HG03159 (cell line): ENCODE results near the gene COBL.

Experiments
- ATAC-seq: cut with Tn5 transposase; IDR thresholded peaks from one replicate; pipeline ENCODE4 v1.9.1; 2021; ENCODE audit warnings: mild to moderate bottlenecking, moderate library complexity; ENCODE audit not compliant: unreplicated experiment

COBL gene

GRCh38 chr7:51126813-51127617 lies 189.6 kb downstream of the COBL start:
- ATAC-seq = no peak

DNA sequence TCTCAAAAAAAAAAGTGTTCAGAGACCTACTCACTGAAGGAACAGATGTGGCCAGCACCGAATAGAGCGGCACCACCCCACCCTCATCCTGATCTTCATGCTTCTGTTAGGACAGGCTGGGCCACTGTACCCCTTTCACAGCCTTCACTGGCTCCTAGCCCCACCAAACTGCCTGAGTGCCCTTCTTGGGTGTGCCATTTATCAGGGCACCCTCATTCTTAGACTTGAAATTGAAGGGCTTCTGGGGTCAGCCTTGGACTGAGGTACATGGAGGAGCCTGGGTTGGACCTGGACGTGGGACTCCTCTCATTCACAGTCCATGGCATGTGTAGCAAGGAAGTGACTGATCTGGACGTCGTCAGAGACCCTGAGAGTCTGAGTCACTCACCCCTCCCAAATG lies 190.3 kb downstream of the COBL start:
- ATAC-seq = no peak

GRCh38 chr7:51124321-51124720 lies 192.3 kb downstream of the COBL start:
- ATAC-seq = no peak

DNA sequence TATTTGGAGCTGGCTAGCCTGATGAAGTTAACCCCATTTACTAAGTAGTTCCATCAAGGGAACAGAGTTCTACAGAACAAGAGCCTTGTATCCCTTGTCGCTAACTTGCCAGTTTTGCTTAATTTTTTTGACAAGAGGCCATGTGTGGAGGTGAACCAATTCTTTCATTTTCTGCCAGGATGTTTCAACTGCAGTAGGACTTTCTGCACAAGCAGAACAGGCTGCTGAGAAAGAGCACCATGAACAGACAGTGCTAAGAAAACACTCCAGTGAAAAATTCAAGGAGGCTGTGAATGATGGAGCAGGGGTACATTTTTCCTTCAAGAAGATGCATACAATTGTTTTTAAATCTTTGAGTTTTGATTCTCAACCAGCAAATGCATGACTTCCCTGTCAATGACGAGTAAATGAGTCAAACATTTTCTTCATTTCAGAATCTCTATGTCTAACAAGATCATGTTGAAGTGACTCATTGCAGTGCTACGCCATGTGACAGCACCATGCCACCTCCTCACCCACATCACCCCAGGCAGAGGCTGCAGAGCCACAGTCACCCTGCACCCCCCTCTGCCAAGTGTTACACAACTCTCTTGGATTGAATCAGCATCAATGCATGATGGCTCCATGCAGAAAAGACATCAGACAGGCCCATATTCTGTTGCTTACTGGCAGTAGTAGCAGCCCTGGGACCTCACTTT lies 193.1 kb downstream of the COBL start:
- ATAC-seq = no peak

- ATAC-seq = no peak
Measured at GRCh38 chr7:51121931-51122425, 194.6 kb downstream of the COBL start.

- no peak for ATAC-seq
Measured at GRCh38 chr7:51121036-51121790, 195.4 kb downstream of the COBL start.

DNA sequence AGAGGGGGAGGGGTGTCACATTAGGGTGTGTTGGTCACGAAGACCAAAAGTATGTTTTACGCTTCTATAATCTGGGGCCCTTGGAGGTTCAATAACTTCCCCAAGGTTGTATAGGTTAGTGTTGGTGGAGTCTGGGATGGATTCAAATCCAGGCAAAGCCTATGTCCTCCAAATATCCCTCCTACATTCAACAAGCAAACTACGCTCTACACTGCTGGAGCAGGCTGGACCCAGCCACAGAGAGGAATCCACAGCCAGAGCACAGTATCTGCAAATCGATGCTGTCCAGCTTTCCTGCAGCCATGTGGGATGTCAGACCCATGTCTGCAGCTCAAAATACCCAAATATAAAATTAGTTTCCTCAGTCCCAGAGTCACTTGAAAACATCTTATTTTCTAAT lies 198.0 kb downstream of the COBL start:
- ATAC-seq = no peak

DNA sequence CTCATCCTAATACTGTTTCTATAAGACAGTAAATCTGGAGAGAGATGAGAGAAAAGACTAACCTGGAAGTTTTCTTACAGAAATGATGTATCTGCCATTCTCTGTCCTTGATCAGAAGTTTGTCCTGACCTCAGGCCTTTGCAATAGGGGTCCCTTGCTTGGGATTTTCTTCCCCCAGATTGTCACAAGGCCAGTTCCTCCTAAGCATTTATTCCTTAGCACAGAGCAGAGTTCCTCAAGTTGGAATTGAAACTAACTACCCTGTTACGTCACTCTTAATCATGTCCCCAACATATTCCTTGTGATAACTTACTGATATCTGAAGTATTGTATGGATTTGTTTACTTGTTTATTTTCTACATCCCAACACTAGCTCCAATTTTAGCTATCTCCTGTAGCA lies 202.1 kb downstream of the COBL start:
- ATAC-seq = no peak

GRCh38 chr7:51113962-51114361 lies 202.6 kb downstream of the COBL start:
- ATAC-seq = no peak

DNA sequence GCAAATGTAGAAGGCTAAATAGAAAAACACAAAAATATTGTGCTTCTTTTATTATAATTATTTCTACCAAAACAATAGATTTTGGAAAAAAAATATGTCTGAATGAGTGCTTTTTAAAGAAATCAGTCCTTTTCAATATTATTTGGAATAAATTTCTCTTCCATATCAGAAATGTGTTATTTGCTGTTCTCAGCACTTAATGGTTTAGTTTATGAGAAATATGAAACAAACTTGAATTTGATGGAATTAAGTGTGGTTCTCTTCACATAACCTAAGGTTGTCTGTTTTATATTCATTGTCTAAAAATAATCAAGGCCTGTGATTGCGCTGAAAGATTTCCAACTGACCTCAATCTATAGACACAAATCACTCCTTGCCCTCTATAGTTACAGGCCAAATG lies 203.0 kb downstream of the COBL start:
- ATAC-seq = no peak

DNA sequence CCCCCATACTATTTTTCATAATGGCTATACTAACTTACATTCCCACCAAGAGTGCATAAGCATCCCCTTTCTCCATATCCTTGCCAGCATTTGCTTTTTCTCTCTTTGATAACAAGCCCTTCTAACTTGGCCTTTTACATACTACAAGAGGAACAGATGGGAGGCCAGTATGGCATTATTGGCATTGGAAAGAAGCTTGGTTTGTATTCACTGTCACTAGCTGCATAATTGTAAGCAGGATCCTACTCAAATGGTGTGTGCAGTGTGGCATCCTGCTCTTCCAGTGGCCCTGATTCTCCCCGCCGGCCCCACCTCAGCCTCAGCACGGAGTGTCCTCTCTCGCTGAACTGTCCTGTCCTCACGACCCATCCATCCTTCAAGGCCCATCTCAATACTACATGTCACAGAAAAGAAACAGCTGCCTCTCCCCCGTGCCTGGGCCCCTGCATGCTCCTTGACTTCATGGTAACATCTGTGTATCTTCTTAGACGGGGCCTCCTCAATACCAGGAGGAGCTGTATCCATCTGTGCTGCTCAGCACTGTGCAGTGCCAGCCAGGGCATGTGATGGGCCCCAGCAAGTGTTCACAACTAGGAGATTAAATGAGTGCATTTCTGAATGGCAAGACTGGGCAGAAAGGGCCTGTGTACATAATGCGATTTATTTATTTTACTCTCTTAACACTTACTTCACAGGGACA lies 205.2 kb downstream of the COBL start:
- no peak for ATAC-seq

DNA sequence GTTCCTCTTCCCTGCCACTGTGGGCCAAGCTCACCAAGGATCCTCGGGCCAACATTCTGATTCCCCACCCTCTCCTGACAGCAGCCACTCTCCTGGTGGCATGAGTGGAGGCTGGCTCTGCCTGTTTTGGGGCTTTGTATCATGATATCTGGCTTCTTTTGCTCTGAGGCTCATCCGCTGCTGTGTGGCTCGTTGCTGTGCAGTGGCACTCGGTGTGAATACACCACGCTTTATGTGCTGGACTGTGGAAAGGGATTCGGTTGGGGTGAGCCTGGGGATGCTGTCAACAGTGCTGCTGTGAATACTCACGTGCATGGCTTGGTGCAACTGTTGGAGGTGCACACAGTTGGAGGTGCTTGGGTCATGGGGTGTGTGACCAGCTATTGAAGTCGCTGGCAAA lies 208.5 kb downstream of the COBL start:
- ATAC-seq = no peak

DNA sequence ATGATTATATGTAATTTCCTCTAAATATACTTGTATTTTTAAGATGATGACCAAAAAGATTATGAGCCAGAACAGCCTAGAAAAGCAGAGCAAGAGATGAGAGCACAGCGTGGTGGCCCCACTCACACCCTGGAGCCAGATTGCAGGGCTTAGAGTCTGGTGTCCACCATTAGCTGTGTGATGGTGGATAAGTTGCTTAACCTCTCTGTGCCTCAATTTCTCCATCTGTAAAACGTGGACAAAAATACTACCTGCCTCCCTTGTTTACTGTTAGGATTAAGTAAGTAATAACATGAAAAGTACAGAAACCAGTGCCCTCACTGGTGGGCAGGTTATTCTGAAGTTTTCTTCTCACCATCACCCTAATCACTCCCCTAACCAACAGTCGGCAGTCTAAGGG lies 212.3 kb downstream of the COBL start:
- no peak for ATAC-seq

- no peak for ATAC-seq
Measured at GRCh38 chr7:51103718-51104117, 212.9 kb downstream of the COBL start.

- ATAC-seq = no peak
Measured at GRCh38 chr7:51102828-51103227, 213.8 kb downstream of the COBL start.

GRCh38 chr7:51101111-51101757 lies 215.4 kb downstream of the COBL start:
- no peak for ATAC-seq

DNA sequence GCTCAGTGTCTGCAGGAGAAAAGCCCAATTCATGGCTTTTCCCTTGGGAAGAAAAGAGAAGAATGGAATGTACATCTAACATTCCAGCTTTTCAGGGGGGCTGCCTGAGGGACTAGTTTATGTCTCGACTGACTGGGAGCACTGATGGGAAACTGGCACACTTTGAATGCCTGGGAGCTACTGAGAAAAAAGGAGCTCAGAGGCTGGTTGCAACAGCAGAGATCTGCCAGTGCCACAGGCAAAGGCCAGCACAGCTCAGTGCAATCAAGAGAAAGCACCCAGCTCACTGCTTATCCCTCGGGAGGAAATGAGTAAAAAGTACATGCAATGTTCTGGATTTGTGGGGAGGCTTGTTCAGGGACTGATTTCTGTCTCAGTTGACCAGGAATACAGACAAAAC lies 226.2 kb downstream of the COBL start:
- no peak for ATAC-seq

GRCh38 chr7:51085034-51085692 lies 231.4 kb downstream of the COBL start:
- ATAC-seq = no peak

GRCh38 chr7:51084121-51084520 lies 232.5 kb downstream of the COBL start:
- ATAC-seq = no peak

DNA sequence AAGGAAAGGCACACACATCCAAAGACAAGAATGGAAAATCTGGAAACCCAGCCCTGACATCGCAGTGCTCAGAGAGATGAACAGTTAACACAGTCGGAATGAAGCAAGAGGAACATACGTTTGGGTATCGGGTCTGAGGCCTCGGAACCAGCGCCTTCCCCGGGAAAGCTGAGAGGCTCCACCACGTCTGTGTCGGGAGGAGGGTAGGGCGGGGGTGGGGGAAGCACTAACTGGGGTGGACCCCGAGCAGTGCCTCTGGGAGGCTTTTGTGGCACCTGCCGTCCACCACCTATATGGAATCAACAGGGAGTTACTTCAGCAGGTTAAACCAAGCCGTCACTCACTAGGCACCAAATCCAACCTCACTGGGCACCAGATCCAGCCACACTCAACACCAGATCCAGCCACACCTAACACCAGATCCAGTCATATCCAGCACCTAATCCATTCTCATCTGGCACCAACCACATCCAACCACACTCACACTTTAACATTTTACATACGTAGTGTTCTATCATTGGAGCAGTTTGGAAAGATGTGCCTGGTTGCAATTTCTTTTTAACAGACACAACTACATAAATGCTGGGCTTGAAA lies 233.6 kb downstream of the COBL start:
- ATAC-seq = no peak
